HepG2 (cell line): ENCODE measurements around the gene KCNJ2.

Experiments used
- ATF2 ChIP-seq: sonication (generic); formaldehyde crosslinking; IDR thresholded peaks from 2 replicates; pipeline ENCODE4 v1.4.0; 2020; ENCODE audit warnings: missing genetic modification reagents
- ATF3 ChIP-seq: sonication (generic); formaldehyde crosslinking; IDR thresholded peaks from 2 replicates; pipeline ENCODE4 v1.4.0; 2020; ENCODE audit warnings: missing genetic modification reagents
- ELF1 ChIP-seq: sonication (generic); formaldehyde crosslinking; IDR thresholded peaks from 2 replicates; pipeline ENCODE4 v1.4.0; 2020; ENCODE audit warnings: missing genetic modification reagents
- FOXK1 ChIP-seq: sonication (generic); formaldehyde crosslinking; IDR thresholded peaks from 2 replicates; pipeline ENCODE4 v1.4.0; 2020; ENCODE audit warnings: low read depth, missing genetic modification reagents, borderline replicate concordance
- GABPA ChIP-seq, 2 experiments: IDR thresholded peaks; 2 replicates each; pipeline ENCODE4 v1.6.1; 2011 to 2016; ENCODE audit warnings: low read depth in 2 of 2, low read length in 1 of 2, missing biosample characterization in 1 of 2, missing genetic modification characterization in 1 of 2
- GATAD1 ChIP-seq: IDR thresholded peaks from 2 replicates; pipeline ENCODE4 v1.6.1; 2016; ENCODE audit warnings: missing genetic modification reagents, missing compliant biosample characterization
- GTF2F1 ChIP-seq: fragments of 150-350 bp; IDR thresholded peaks from 2 replicates; pipeline ENCODE4 v1.6.1; 2014; ENCODE audit warnings: low read length
- HNRNPLL ChIP-seq: fragments of 200-400 bp; formaldehyde crosslinking; IDR thresholded peaks from 2 replicates; pipeline ENCODE4 v1.6.1; 2017; ENCODE audit warnings: mild to moderate bottlenecking, low read depth, low read length; ENCODE audit not compliant: poor library complexity, severe bottlenecking
- NONO ChIP-seq, 2 experiments: fragments of 450-650 bp in 1 of 2; sonication (generic) in 1 of 2; formaldehyde crosslinking in 1 of 2; IDR thresholded peaks in 1 of 2; conservative IDR thresholded peaks in 1 of 2; 2 replicates each; pipeline versions ENCODE4 v1.6.1 to v1.8.0; 2017 to 2022; ENCODE audit warnings: mild to moderate bottlenecking in 1 of 2, missing genetic modification reagents in 1 of 2, moderate library complexity in 1 of 2
- SETDB1 ChIP-seq: sonication (generic); formaldehyde crosslinking; IDR thresholded peaks from 2 replicates; pipeline ENCODE4 v1.5.1; 2020; ENCODE audit warnings: missing genetic modification reagents, mild to moderate bottlenecking, borderline replicate concordance
- TCF12 ChIP-seq, 2 experiments: fragments of 450-650 bp in 1 of 2; sonication (generic) in 1 of 2; formaldehyde crosslinking in 1 of 2; IDR thresholded peaks; 2 replicates each; pipeline versions ENCODE4 v1.6.1 to v1.8.0; 2017 to 2022; ENCODE audit warnings: antibody characterized with exemption in 1 of 2, mild to moderate bottlenecking in 1 of 2, missing genetic modification reagents in 1 of 2, moderate library complexity in 1 of 2
- ZNF121 ChIP-seq: sonication (generic); formaldehyde crosslinking; IDR thresholded peaks from 2 replicates; pipeline ENCODE4 v1.5.0; 2020; ENCODE audit warnings: mild to moderate bottlenecking, missing genetic modification reagents
- ZNF605 ChIP-seq: sonication (generic); formaldehyde crosslinking; IDR thresholded peaks from 2 replicates; pipeline ENCODE4 v1.8.0; 2022; ENCODE audit warnings: mild to moderate bottlenecking, missing genetic modification reagents
- ZNF777 ChIP-seq: sonication (generic); formaldehyde crosslinking; IDR thresholded peaks from 2 replicates; pipeline ENCODE4 v1.4.0; 2020; ENCODE audit warnings: missing genetic modification reagents

- no peak for TF ChIP-seq HNRNPLL
- TF ChIP-seq SETDB1 (CRISPR knock-in tag) = no peak
- no peak for TF ChIP-seq ATF3 (CRISPR knock-in tag)
- no peak for TF ChIP-seq ZNF121 (CRISPR knock-in tag)
- TF ChIP-seq ATF2 = no peak
- no peak for TF ChIP-seq ZNF605
- no peak for TF ChIP-seq ELF1 (CRISPR knock-in tag)
- TF ChIP-seq FOXK1 = no peak
- TF ChIP-seq GABPA (IDR thresholded peaks at IDR 0.05; ENCODE audit: low read depth, low read length) = no peak
- no peak for TF ChIP-seq GABPA (CRISPR knock-in tag; IDR thresholded peaks at IDR 0.05; ENCODE audit: low read depth)
- TF ChIP-seq NONO (IDR thresholded peaks at IDR 0.05) = no peak
- TF ChIP-seq NONO (CRISPR knock-in tag; conservative IDR thresholded peaks at IDR 0.05) = no peak
- TF ChIP-seq ZNF777 = no peak
- TF ChIP-seq TCF12 (IDR thresholded peaks at IDR 0.05) = no peak
- no peak for TF ChIP-seq TCF12 (CRISPR knock-in tag; IDR thresholded peaks at IDR 0.05)
- TF ChIP-seq GATAD1 (CRISPR knock-in tag) = no peak
- TF ChIP-seq GTF2F1 = no peak
Observed at GRCh38 chr17:70190959-70191805, 21.9 kb downstream of the KCNJ2 start.
